ENCODE measurements around the gene STRIP2. TPM values are rescaled to one million over a fixed set of nuclear protein-coding genes. Genes with fewer than 3 reads are reported as not detected.
"Not testable (repeated sequence)": the region's sequence is repeated elsewhere in the genome, so short reads cannot be mapped to it uniquely, and the experiment has no call there.

STRIP2 gene
- total and polyA plus RNA-seq, 2 of the 13 experiments (the other 11 are each of a cell fraction or from before 2014, with no cell fraction given), result 3.9 to 8.2 TPM

- CTCF ChIA-PET (ENCODE audit: low intra/inter-chr PET ratio, low total read pairs), result no interaction called here
These were observed 98.1 kb downstream of the STRIP2 start for GRCh38 chr7:129532375-129532774.

GRCh38 chr7:129534558-129535274, 100.5 kb downstream of the STRIP2 start:
- POLR2A ChIA-PET, result interaction anchor here (0.7 kb wide), 1 partner anchor 35 kb away, joined by 6 read pairs; no protein-coding TSS in a partner anchor
- H2AFZ ChIP-seq (ENCODE audit: low read length); H3K79me2 ChIP-seq (ENCODE audit: insufficient read depth, low read length); intact Hi-C loops (cut with micrococcal nuclease; ENCODE audit: unreplicated experiment); H3K9me3 ChIP-seq (ENCODE audit: low read length); in situ Hi-C loops (cut with HindIII; ENCODE audit: extremely low pct_ligation_motif_present, low pct_unique_long_range_greater_than_20kb); H4K20me1 ChIP-seq (ENCODE audit: insufficient read depth, low read length); H3K36me3 ChIP-seq (replicated peaks in 1 of 2; ENCODE audit: control insufficient read depth in 1 of 2, insufficient read depth in 2 of 2, low read length in 2 of 2); FAIRE-seq; ATAC-seq; CTCF ChIA-PET (ENCODE audit: low intra/inter-chr PET ratio, low total read pairs); H3K9ac ChIP-seq (ENCODE audit: insufficient read depth, low read depth, low read length); H3K27ac ChIP-seq (ENCODE audit: extremely low read length, insufficient read depth, low read length); H3K27me3 ChIP-seq (ENCODE audit: control insufficient read depth in 1 of 2, insufficient read depth in 2 of 2, low read length in 2 of 2); H3K4me2 ChIP-seq (ENCODE audit: low read depth, low read length); BruUV-seq (replicated peaks); H3K4me3 ChIP-seq (replicated peaks in 1 of 3; ENCODE audit: insufficient read depth in 1 of 3, low read depth in 2 of 3, low read length in 3 of 3); DNase-seq (ENCODE audit: low spot score): not testable (repeated sequence)
- 77% methylated on average over 19 of the region's 20 CpGs for WGBS (ENCODE audit: low lambda C conversion rate)
- peaks cover 18% of the 10 kb centered on the region for H3K4me1 ChIP-seq (ENCODE audit: insufficient read depth, low read length)

More at GRCh38 chr7:129532375-129532774, 98.1 kb downstream of the STRIP2 start:
- no peaks in the 10 kb centered on the region for H3K9me3 ChIP-seq (ENCODE audit: low read length)
- 73% methylated on average over 15 of the region's 19 CpGs for WGBS (ENCODE audit: low lambda C conversion rate)
- H3K27me3 ChIP-seq (ENCODE audit: control insufficient read depth in 1 of 2, insufficient read depth in 2 of 2, low read length in 2 of 2), result no peaks in the 10 kb centered on the region
- no peak overlapping the region for H3K9ac ChIP-seq (ENCODE audit: insufficient read depth, low read depth, low read length)
- no peak overlapping the region for H3K4me3 ChIP-seq (replicated peaks in 1 of 3; ENCODE audit: insufficient read depth in 1 of 3, low read depth in 2 of 3, low read length in 3 of 3)
- H3K27ac ChIP-seq (ENCODE audit: extremely low read length, insufficient read depth, low read length), result no peak overlapping the region
- H4K20me1 ChIP-seq (ENCODE audit: insufficient read depth, low read length), result no peaks in the 10 kb centered on the region
- intact Hi-C loops (cut with micrococcal nuclease; ENCODE audit: unreplicated experiment) (no loop called here), in situ Hi-C loops (cut with HindIII; ENCODE audit: extremely low pct_ligation_motif_present, low pct_unique_long_range_greater_than_20kb) (no loop called here)
- no peak overlapping the region for H3K4me2 ChIP-seq (ENCODE audit: low read depth, low read length)
- TF ChIP-seq ATF3 (CRISPR knock-in tag; IDR thresholded peaks at IDR 0.05) (no peak), ZNF558 (CRISPR knock-in tag; IDR thresholded peaks at IDR 0.05; ENCODE audit: borderline replicate concordance) (no peak), ZNF720 (CRISPR knock-in tag; IDR thresholded peaks at IDR 0.05) (no peak)
- POLR2A ChIA-PET, result no interaction called here
- FAIRE-seq, result no peak
- no peak for ATAC-seq
- no peaks in the 10 kb centered on the region for H3K36me3 ChIP-seq (replicated peaks in 1 of 2; ENCODE audit: control insufficient read depth in 1 of 2, insufficient read depth in 2 of 2, low read length in 2 of 2)
- DNase-seq (ENCODE audit: low spot score), result no peak
- peaks cover 18% of the 10 kb centered on the region for H3K4me1 ChIP-seq (ENCODE audit: insufficient read depth, low read length)
- no peaks in the 10 kb centered on the region for H3K79me2 ChIP-seq (ENCODE audit: insufficient read depth, low read length)
- H2AFZ ChIP-seq (ENCODE audit: low read length), result no peak overlapping the region
- BruUV-seq (replicated peaks), result no TSS peak
